GM23248 (cell line): ENCODE measurements around the gene HSPBP1.

ENCODE experiments used
- EZH2 ChIP-seq: fragments of 200-600 bp; sonication (generic); IDR thresholded peaks from 2 replicates; pipeline ENCODE4 v1.6.1; 2018; ENCODE audit warnings: antibody characterized with exemption, mild to moderate bottlenecking; ENCODE audit not compliant: insufficient read depth, poor library complexity, severe bottlenecking
- EZH2phosphoT487 ChIP-seq: fragments of 200-600 bp; sonication (generic); IDR thresholded peaks from 2 replicates; pipeline ENCODE4 v1.6.1; 2018; ENCODE audit warnings: antibody characterized with exemption, moderate library complexity, mild to moderate bottlenecking, low read depth; ENCODE audit not compliant: insufficient read depth

- TF ChIP-seq EZH2 (no peak), EZH2phosphoT487 (no peak)
Measured at GRCh38 chr19:55241935-55242464, 37.9 kb downstream of the HSPBP1 start.
